Measurements from ENCODE around the gene RIC1. TPM values are rescaled to one million over a fixed set of nuclear protein-coding genes. Genes with fewer than 3 reads are reported as not detected.
"Not testable (repeated sequence)": the region's sequence is repeated elsewhere in the genome, so short reads cannot be mapped to it uniquely, and the experiment has no call there.

RIC1 gene
- total and polyA plus RNA-seq, 12 donors, result 3.6 to 33.1 (median 17.9) TPM

DNA sequence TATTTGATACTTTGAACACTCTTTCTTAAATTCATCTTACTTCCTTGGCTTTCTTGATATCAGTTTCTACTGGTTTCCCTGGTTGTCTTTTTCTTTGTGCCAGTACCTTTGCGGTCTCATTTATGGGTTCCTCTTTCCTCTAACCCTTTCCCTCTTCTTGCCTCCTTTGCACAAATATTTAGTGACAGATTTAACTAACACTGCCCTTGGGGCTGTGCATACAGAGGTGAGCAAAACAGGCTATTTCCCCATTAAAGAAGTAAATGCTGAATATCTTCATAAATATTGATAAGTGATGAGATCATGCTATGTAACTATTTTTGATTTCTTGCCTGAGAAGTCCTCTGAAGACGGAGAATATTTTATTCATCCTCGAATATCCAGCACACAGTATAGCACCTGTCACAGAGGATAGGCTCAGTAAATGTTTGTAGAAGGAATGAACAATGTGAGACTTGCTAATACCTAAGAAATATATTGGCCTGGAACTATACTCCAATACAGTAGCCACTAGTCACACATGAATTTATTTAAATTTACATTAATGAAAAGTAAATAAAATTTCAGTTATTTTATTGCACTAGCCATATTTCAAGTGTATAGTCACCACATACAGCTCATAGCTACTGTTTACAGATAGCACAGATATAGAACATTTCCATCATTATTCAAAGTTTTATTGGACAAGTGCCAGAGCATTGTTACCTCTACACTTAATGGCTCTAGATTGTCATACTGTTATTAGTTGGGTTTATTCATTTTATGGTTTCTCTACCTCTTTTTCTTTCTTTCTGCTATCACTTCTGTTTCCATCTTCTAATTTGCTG, 90.4 kb downstream of the RIC1 start:
- TF ChIP-seq, protein P1, sequence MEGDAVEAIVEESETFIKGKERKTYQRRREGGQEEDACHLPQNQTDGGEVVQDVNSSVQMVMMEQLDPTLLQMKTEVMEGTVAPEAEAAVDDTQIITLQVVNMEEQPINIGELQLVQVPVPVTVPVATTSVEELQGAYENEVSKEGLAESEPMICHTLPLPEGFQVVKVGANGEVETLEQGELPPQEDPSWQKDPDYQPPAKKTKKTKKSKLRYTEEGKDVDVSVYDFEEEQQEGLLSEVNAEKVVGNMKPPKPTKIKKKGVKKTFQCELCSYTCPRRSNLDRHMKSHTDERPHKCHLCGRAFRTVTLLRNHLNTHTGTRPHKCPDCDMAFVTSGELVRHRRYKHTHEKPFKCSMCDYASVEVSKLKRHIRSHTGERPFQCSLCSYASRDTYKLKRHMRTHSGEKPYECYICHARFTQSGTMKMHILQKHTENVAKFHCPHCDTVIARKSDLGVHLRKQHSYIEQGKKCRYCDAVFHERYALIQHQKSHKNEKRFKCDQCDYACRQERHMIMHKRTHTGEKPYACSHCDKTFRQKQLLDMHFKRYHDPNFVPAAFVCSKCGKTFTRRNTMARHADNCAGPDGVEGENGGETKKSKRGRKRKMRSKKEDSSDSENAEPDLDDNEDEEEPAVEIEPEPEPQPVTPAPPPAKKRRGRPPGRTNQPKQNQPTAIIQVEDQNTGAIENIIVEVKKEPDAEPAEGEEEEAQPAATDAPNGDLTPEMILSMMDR (IDR thresholded peaks at IDR 0.05), result no peak
- no peak for TF ChIP-seq POLR2A (IDR thresholded peaks at IDR 0.05)
- Histone ChIP-seq H3K4me1 (replicated peaks in 1 of 2) (no peaks in the 10 kb centered on the region), H3K36me3 (replicated peaks in 1 of 2) (peaks cover 0 to 16% of the 10 kb centered on the region in 2 donors), H3K27ac (no peak overlapping the region), H3K4me3 (no peak overlapping the region), H3K9me3 (replicated peaks in 1 of 3) (no peaks in the 10 kb centered on the region), H3K27me3 (no peaks in the 10 kb centered on the region)
- no peak for DNase-seq
- intact Hi-C loops (cut with DNase I), result no loop called here
- WGBS, 4 donors, result 61 to 94% (median 69%) methylated on average over 3 of the region's 3 CpGs

GRCh38 chr9:5720151-5720550, 91.2 kb downstream of the RIC1 start:
- intact Hi-C loops (cut with DNase I), result no loop called here
- peaks cover 0 to 16% of the 10 kb centered on the region in 2 donors for H3K36me3 ChIP-seq (replicated peaks in 1 of 2)
- WGBS, 4 donors, result 97 to 100% (median 99%) methylated on average over 1 of the region's 1 CpG
- no peak overlapping the region for H3K4me3 ChIP-seq
- TF ChIP-seq, protein P1 (IDR thresholded peaks at IDR 0.05), result no peak
- TF ChIP-seq POLR2A (IDR thresholded peaks at IDR 0.05), result no peak
- no peak for DNase-seq
- no peaks in the 10 kb centered on the region for H3K4me1 ChIP-seq (replicated peaks in 1 of 2)
- H3K27ac ChIP-seq, result no peak overlapping the region
- H3K27me3 ChIP-seq, result no peaks in the 10 kb centered on the region
- no peaks in the 10 kb centered on the region for H3K9me3 ChIP-seq (replicated peaks in 1 of 3)

- no peak overlapping the region for H3K27ac ChIP-seq
- peaks cover 0 to 16% of the 10 kb centered on the region in 2 donors for H3K36me3 ChIP-seq (replicated peaks in 1 of 2)
- DNase-seq, result no peak
- intact Hi-C loops (cut with DNase I), result no loop called here
- WGBS, 4 donors, result 94 to 98% (median 96%) methylated on average over 13 to 18 of the region's 18 CpGs
- no peaks in the 10 kb centered on the region for H3K4me1 ChIP-seq (replicated peaks in 1 of 2)
- TF ChIP-seq POLR2A (IDR thresholded peaks at IDR 0.05), result no peak
- TF ChIP-seq, protein P1 (IDR thresholded peaks at IDR 0.05), result no peak
- H3K27me3 ChIP-seq, result no peaks in the 10 kb centered on the region
- no peaks in the 10 kb centered on the region for H3K9me3 ChIP-seq (replicated peaks in 1 of 3)
- no peak overlapping the region for H3K4me3 ChIP-seq
These were observed 92.6 kb downstream of the RIC1 start for GRCh38 chr9:5721279-5722087.

- H3K4me1 ChIP-seq (replicated peaks in 1 of 2); H3K4me3 ChIP-seq; H3K9me3 ChIP-seq (replicated peaks in 1 of 3); DNase-seq; intact Hi-C loops (cut with DNase I); H3K27ac ChIP-seq; H3K27me3 ChIP-seq: not testable (repeated sequence)
- H3K36me3 ChIP-seq (replicated peaks in 1 of 2), result peaks cover 0 to 16% of the 10 kb centered on the region in 2 donors
- WGBS, 4 donors, result 94 to 100% (median 97%) methylated on average over 4 of the region's 4 CpGs
These were observed 93.8 kb downstream of the RIC1 start for GRCh38 chr9:5722679-5723078.

Data from adrenal gland (tissue), 12 donors.